ENCODE data around the gene TDRD7. TPM values are rescaled to one million over a fixed set of nuclear protein-coding genes. Genes with fewer than 3 reads are reported as not detected.

Gene TDRD7
- polyA plus RNA-seq, 1 experiment, result 5.4 TPM

DNA sequence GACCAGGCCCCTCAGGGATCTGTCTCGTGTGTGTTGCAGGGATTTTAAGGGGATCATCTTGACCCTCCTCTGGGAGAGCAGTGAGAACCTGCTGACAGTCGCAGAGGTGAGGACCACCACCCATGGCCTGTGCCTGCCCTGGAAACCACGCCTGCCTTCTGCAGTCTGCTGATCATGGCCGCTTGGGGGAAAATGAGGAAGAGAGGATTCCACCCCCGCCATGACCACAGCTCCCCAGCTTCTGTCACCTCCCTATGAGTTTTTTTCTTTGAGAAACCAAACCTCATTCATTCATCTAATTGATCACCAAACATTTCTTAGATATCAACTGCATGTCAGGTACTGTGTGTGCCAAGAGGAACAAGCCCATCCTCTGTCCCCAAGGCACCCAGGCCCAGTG is 46.3 kb upstream of the TDRD7 start:
- no peaks in the 10 kb centered on the region for H3K27me3 ChIP-seq (ENCODE audit: control insufficient read depth, insufficient read depth, low read length)
- H3K4me3 ChIP-seq (ENCODE audit: low read depth, low read length), result no peak overlapping the region
- H3K36me3 ChIP-seq (ENCODE audit: control insufficient read depth, insufficient read depth, low read length), result no peaks in the 10 kb centered on the region
- TF ChIP-seq, protein P1, sequence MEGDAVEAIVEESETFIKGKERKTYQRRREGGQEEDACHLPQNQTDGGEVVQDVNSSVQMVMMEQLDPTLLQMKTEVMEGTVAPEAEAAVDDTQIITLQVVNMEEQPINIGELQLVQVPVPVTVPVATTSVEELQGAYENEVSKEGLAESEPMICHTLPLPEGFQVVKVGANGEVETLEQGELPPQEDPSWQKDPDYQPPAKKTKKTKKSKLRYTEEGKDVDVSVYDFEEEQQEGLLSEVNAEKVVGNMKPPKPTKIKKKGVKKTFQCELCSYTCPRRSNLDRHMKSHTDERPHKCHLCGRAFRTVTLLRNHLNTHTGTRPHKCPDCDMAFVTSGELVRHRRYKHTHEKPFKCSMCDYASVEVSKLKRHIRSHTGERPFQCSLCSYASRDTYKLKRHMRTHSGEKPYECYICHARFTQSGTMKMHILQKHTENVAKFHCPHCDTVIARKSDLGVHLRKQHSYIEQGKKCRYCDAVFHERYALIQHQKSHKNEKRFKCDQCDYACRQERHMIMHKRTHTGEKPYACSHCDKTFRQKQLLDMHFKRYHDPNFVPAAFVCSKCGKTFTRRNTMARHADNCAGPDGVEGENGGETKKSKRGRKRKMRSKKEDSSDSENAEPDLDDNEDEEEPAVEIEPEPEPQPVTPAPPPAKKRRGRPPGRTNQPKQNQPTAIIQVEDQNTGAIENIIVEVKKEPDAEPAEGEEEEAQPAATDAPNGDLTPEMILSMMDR (IDR thresholded peaks at IDR 0.05; ENCODE audit: insufficient read depth, low read depth, low read length), result no peak
- no peak for DNase-seq (ENCODE audit: low read depth)
- CTCF ChIA-PET, result interaction anchor here (0.7 kb wide), 1 partner anchor 17 kb away, joined by 3 read pairs; no protein-coding TSS in a partner anchor
- POLR2A ChIA-PET, result no interaction called here

DNA sequence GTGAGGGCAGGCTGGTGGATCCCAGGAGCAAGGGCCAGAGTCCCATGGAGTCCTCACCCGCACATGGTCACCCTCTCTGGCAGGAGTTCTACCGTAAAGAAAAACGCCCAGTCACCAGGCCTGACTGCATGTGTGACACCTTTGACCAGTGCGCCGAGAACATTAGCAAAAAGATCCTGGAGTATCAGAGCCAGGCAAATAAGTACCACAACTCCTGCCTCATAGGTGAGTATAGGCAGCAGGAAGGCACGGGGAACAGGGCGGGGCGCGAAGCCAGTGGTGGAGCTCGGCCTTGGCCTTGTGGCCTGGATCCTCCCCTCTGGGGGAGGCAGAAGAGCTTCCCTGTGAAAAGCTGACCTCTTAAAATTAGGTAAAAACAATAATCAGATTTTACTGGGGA is 45.4 kb upstream of the TDRD7 start:
- Histone ChIP-seq H3K27me3 (ENCODE audit: control insufficient read depth, insufficient read depth, low read length) (no peaks in the 10 kb centered on the region), H3K36me3 (ENCODE audit: control insufficient read depth, insufficient read depth, low read length) (no peaks in the 10 kb centered on the region), H3K4me3 (ENCODE audit: low read depth, low read length) (no peak overlapping the region)
- ChIA-PET CTCF (interaction anchor here (1.2 kb wide), 1 partner anchor 20 kb away, joined by 6 read pairs; no protein-coding TSS in a partner anchor), POLR2A (no interaction called here)
- no peak for DNase-seq (ENCODE audit: low read depth)
- TF ChIP-seq, protein P1 (IDR thresholded peaks at IDR 0.05; ENCODE audit: insufficient read depth, low read depth, low read length), result no peak

DNA sequence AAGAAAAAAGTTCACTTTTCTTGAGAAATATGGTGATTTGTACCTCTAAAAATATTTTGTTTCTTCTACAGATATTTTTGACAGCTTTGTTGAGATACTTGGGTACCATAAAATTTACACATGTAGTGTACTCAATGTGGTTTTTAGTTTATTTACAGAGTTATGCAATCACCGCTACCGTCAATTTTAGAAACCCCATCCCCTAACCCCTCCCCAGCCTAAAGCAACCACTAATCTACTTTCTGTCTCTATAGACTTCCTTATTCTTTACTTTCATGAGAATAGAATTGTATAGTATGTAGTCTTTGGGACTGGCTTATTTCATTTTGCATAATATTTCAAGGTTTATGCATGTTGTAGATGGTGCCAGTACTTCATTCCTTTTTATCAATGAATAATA is 45.0 kb upstream of the TDRD7 start:
- POLR2A ChIA-PET, result no interaction called here
- CTCF ChIA-PET, result interaction anchor here (1.2 kb wide), 1 partner anchor 19 kb away, joined by 6 read pairs; no protein-coding TSS in a partner anchor
- Histone ChIP-seq H3K4me3 (ENCODE audit: low read depth, low read length) (no peak overlapping the region), H3K27me3 (ENCODE audit: control insufficient read depth, insufficient read depth, low read length) (no peaks in the 10 kb centered on the region), H3K36me3 (ENCODE audit: control insufficient read depth, insufficient read depth, low read length) (no peaks in the 10 kb centered on the region)
- DNase-seq (ENCODE audit: low read depth), result no peak
- TF ChIP-seq, protein P1 (IDR thresholded peaks at IDR 0.05; ENCODE audit: insufficient read depth, low read depth, low read length), result no peak

DNA sequence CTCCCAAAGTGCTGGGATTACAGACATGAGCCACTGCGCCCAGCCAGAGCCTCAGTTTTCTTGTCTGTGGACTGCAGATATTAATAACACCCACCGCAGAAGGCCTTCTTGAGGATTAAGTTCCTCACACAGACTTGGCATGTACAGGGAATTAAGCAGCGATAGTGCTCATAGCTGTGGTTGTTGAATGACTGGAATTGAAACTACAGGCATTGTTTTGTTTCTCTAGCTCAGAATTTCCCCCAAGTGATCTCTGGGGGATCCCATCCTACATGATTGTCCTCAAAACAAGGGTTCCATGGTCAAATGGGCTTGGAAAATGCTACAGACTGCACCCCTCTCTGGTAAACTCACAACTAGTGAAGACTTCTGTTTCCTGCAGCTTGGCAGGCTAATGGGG is 44.2 kb upstream of the TDRD7 start:
- Histone ChIP-seq H3K27me3 (ENCODE audit: control insufficient read depth, insufficient read depth, low read length) (no peaks in the 10 kb centered on the region), H3K36me3 (ENCODE audit: control insufficient read depth, insufficient read depth, low read length) (no peaks in the 10 kb centered on the region), H3K4me3 (ENCODE audit: low read depth, low read length) (no peak overlapping the region)
- TF ChIP-seq, protein P1 (IDR thresholded peaks at IDR 0.05; ENCODE audit: insufficient read depth, low read depth, low read length), result no peak
- no peak for DNase-seq (ENCODE audit: low read depth)
- CTCF ChIA-PET, result interaction anchor here (0.6 to 3.0 kb wide), 4 partner anchors 15 to 511 kb away, joined by 3 to 14 read pairs (median 3); no protein-coding TSS in a partner anchor
- POLR2A ChIA-PET, result no interaction called here

DNA sequence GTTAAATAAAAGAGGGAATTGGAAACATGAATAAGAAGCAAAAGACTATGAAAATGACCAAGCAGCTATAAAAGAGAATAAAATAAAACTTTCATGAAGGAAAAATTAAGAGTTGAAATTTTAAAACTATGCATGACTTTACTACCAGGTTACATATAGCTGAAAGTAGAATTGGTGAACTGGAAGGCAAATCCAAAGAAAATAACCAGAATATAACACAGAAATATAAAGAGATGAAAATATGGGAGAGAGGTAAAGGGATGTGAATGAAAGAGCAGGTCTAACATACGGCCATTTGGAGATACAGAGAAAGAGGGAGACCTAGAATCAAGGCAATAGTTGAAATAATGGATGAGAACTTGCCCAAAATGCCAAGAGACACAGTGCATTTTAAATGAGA is 42.9 kb upstream of the TDRD7 start:
- CTCF ChIA-PET, result interaction anchor here (1.8 to 3.0 kb wide), 2 partner anchors 13 to 18 kb away, joined by 3 to 14 read pairs; no protein-coding TSS in a partner anchor
- H3K27me3 ChIP-seq (ENCODE audit: control insufficient read depth, insufficient read depth, low read length), result no peaks in the 10 kb centered on the region
- POLR2A ChIA-PET, result no interaction called here
- TF ChIP-seq, protein P1 (IDR thresholded peaks at IDR 0.05; ENCODE audit: insufficient read depth, low read depth, low read length), result no peak
- H3K36me3 ChIP-seq (ENCODE audit: control insufficient read depth, insufficient read depth, low read length), result no peaks in the 10 kb centered on the region
- no peak overlapping the region for H3K4me3 ChIP-seq (ENCODE audit: low read depth, low read length)
- DNase-seq (ENCODE audit: low read depth), result no peak
